GM04504 (cell line): ENCODE data around the gene UPK3A.
"Not testable (repeated sequence)": the region's sequence is repeated elsewhere in the genome, so short reads cannot be mapped to it uniquely, and the experiment has no call there.

Source experiments
- DNase-seq: peaks from one replicate; pipeline ENCODE4 v3.0.0-alpha.2; 2012; ENCODE audit warnings: low read depth

Gene UPK3A

GRCh38 chr22:45281010-45281409 lies 3.7 kb upstream of the UPK3A start:
- no peak for DNase-seq

DNA sequence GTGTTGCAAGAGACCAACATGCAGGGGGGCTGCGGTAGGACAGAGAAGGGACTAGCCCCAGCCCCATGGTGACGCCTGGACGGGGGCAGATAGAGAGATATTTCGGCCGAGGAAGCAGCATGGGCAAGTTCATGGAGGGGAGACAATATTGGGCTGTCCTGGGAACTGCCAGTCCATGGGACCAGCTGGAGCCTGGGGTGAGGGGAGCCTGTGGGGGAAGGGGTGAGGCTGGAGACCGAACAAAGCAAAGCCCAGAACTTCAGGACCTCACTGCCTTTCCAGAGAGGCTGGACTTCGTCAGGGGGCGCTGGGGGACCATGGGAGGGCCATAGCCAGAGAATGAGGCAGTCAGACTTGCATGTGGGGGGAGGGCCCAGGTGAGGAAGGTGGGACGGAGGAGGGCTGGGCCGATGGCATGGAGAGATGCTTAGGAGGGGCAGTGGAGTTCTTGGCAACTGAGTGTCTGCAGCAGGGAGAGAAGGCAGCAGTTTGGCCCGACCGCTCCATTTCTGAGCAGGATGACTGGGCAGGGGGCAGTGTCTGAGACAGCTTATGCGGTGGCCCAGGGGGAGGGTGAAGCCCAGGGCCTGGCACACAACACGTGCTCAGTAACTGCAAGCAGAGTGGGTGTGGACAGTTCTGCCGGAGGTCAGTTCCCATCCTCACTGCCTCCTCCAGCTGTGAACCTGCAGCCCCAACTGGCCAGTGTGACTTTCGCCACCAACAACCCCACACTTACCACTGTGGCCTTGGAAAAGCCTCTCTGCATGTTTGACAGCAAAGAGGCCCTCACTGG lies 712 bp downstream of the UPK3A start:
- no peak for DNase-seq

GRCh38 chr22:45286854-45287551 lies 2.3 kb downstream of the UPK3A start:
- DNase-seq = no peak

DNA sequence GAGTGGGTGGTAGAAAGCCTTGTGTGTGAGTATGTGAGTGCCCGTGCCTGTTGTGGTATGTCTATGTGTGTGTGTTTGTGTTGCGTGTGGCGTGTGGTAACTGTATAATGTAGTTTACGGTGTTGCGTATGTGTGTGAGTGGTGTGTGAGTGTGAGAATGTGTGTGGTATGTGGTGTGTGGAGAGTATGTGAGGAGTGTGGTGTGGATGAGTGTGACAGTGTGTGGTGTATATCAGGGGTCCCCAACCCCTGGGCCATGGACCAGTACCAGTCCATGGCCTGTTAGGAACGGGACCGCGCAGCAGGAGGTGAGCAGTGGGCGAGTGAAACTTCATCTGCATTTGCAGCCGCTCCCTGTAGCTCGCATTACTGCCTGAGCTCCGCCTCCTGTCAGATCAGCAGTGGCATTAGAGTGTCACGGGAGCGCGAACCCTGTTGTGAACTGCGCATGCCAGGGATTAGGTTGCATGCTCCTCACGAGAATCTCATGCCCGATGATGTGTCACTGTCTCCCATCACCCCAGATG lies 5.7 kb downstream of the UPK3A start:
- peak; percentile 79 for DNase-seq

DNA sequence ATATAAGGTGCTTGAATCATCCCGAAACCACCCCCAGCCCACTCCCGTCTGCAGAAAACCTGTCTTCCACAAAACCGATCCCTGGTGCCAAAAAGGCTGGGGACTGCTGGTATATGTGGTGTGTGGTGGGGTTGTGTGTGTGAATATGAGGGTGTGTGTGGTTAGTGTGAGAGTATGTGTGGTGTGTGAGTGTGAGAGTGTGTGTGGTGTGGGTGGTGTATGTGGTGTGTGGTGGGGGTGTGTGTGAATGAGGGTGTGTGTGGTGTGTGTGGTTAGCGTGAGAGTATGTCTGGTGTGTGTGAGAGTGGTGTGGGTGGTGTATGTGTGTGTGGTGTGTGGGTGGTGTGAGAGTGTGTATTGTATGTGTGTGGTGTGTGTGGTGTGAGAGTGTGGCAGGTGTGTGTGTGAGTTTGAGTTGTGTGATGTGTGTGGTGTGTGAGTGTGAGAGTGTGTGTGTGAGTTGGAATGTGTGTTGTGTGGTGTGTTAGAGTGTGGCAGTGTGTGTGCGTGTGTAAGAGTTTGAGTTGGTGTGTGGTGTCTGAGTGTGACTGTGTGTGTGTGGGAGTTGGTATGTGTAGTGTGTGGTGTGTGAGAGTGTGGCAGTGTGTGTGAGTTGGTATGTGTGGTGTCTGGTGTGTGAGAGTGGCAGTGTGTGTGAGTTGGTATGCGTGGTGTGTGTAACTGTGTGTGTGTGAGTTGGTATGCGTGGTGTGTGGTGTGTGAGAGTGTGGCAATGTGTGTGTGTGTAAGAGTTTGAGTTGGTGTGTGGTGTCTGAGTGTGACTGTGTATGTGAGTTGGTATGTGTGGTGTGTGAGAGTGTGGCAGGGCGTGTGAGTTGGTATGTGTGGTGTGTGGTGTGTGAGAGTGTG lies 6.5 kb downstream of the UPK3A start:
- DNase-seq = no peak

DNA sequence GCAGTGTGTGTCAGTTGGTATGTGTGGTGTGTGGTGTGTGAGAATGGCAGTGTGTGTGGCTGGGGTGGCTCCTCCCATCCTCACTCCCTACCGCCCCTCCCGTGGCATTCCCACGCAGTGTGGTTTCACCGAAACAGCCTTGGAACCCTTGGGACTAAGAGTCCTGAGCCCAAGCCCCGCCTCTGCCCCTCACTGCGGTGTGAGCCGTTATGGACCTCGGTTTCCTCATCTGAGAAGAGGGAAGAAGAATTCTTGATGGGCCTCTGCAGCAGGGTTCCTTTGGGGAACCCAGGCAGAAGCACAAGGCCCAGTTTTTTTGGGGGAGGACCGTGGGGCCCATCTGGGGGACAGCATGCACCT lies 7.2 kb downstream of the UPK3A start:
- DNase-seq = no peak

DNA sequence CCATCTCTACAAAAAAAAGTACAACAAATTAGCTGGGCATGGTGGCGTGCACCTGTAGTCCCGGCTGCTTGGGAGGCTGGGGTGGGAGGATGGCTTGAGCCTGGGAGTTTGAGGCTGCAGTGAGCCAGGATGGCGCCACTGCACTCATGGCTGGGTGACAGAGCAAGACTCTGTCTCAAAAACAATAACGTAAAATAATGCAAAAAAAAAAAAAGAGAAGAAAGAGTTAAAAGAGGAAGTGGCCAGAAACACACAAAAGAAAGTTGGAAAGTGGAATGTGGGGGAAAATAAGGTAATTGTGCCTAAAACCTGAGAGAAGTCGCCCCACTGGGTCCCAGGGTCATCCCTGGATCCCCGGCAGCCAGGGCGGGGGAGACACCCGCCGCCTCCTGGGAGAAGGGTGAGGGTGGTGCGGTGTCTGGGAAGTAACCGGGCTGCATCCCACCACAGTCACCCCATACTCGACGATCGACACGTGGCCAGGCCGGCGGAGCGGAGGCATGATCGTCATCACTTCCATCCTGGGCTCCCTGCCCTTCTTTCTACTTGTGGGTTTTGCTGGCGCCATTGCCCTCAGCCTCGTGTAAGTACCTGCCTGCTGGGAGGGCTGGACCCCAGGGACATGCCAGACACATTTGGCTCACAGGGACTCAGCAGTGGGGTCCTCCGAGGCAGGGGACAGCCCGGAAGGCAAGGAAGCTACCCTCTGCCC lies 8.1 kb downstream of the UPK3A start:
- no peak for DNase-seq

DNA sequence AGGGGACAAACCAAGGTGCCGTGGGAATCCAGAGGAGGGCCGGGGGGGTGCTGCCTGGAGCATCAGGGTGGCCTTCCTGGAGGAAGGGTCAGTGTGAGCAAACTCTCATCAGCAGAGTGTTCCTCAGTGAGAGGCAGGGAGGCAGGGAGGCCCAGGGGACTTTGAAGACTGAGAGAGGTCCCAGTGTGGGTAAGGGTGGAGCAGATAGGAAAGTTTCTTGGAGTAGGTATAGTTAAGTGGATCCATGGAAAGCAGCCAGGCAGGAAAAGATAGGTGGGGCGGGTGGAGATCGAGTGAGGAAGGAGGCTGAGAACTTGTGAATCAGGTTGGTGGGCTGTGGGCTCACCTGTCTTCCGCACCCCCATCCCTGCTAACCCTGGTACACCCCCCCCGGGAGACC lies 9.3 kb downstream of the UPK3A start:
- no peak for DNase-seq

DNA sequence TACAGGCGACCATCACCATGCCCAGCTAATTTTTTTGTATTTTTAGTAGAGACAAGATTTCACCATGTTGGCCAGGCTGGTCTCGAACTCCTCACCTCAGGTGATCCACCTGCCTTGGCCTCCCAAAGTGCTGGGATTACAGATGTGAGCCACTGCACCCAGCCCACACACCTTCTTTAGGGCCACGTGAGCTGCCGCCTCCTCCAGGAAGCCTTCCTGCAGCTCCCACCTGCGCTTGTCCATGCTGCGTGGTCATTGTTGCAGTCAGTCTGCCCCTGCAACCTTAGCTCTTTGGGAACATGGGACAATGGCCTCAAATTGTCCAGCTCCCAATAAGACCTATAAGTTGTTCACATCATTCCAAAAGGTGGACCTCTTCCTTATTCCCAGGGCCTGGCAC lies 10.3 kb downstream of the UPK3A start:
- not testable (repeated sequence) for DNase-seq

DNA sequence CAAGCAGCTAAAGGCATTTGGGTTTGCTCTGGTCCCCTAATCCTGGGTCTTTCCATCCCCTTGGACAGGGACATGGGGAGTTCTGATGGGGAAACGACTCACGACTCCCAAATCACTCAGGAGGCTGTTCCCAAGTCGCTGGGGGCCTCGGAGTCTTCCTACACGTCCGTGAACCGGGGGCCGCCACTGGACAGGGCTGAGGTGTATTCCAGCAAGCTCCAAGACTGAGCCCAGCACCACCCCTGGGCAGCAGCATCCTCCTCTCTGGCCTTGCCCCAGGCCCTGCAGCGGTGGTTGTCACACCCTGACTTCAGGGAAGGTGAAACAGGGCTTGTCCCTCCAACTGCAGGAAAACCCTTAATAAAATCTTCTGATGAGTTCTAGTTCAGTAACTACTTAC lies 10.7 kb downstream of the UPK3A start:
- no peak for DNase-seq

- no peak for DNase-seq
Observed at GRCh38 chr22:45296628-45297297, 12.0 kb downstream of the UPK3A start.

GRCh38 chr22:45298934-45299505 lies 14.3 kb downstream of the UPK3A start:
- DNase-seq = no peak

DNA sequence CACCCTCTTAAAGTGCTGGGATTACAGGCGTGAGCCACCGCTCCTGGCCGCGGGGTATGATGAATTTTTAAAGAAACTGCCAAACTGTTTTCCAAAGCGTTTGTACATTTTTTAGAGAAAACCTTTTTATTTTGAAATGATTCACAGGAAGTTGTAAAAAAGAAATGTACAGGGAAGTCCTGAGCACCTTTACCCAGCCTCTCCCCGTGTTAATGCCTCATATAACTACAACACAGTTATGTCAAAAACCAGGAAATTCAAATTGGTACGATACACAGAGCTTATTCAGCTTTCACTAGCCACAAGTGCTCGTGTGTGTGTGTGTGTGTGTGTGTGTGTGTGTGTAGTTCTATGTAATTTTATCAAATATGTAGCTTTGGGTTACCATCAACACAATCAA lies 18.0 kb downstream of the UPK3A start:
- no peak for DNase-seq

DNA sequence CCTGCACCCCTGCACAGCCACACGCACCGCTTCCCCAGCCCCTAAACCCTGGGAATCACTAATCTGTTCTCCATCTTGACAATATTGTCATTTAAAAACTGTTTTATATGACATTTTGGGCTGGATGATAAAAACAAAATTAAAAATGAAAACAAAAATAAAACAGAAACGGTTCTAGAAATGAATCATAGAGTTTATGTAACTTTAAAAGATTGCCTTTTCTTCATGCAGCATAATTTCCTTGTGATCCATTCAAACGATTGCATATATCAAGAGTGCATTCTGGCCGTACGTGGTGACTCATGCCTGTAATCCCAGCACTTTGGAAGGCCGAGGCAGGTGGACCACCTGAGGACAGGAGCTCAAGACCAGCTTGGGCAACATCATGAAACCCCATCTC lies 18.4 kb downstream of the UPK3A start:
- no peak for DNase-seq

- no peak for DNase-seq
Observed at GRCh38 chr22:45304971-45305370, 20.2 kb downstream of the UPK3A start.

GRCh38 chr22:45305456-45306075 lies 20.8 kb downstream of the UPK3A start:
- no peak for DNase-seq

DNA sequence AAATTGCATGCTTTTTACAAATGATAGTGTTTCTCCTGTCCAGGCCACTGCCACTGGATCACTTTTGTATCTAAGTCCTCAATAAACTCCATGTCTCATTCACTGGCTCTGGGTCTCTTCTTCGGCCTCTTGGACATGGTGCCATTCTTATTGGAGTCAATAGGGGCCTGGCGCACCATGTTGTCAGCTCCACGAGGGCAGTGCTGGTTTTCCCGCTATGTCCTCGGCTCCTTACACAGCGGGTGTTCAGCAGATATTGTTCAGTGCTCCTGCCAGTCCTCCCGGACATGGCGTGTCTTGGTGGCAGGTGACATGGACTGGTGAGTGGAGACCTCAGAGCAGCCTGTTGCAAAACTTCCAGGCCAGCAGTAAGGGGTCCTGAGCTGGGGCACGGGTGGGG lies 21.4 kb downstream of the UPK3A start:
- no peak for DNase-seq

DNA sequence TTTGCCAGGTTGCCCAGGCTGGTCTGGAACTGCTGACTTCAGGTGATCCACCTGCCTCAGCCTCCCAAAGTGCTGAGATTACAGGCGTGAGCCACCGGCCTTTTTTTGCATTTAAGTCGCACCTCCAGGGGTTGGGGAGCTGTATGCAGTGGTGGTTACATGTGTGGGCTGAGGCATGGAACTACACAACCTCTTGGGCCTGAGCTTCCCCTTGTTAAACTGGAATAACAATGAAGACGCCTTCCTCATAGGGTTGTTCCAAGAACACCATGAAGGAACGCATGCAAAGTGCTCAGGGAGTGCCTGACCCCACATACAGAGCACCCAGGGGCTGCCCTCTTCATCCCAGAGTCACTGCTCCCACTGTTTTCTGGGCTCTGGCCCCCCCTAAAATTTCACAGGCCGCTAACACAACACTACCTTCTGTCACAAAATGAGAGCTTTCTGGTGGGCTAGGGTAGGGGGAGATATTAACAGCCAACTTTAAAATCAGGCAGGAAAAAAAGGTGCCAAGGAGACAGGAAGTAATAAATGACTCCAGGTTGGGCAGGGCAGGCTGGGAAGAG lies 23.7 kb downstream of the UPK3A start:
- DNase-seq = no peak

GRCh38 chr22:45308957-45309421 lies 24.2 kb downstream of the UPK3A start:
- DNase-seq = no peak
